Activated gamma-delta T cell treated with anti-CD3 and anti-CD28 coated beads, Interleukin-2, amount 50 U/mL, for 16 hours (primary cell): ENCODE data around the gene TBC1D24.
"Not testable (repeated sequence)": the region's sequence is repeated elsewhere in the genome, so short reads cannot be mapped to it uniquely, and the experiment has no call there.

Source experiments
- DNase-seq: peaks from one replicate; pipeline ENCODE4 v3.0.0-alpha.2; 2020; ENCODE audit warnings: low read depth

The TBC1D24 gene

DNA sequence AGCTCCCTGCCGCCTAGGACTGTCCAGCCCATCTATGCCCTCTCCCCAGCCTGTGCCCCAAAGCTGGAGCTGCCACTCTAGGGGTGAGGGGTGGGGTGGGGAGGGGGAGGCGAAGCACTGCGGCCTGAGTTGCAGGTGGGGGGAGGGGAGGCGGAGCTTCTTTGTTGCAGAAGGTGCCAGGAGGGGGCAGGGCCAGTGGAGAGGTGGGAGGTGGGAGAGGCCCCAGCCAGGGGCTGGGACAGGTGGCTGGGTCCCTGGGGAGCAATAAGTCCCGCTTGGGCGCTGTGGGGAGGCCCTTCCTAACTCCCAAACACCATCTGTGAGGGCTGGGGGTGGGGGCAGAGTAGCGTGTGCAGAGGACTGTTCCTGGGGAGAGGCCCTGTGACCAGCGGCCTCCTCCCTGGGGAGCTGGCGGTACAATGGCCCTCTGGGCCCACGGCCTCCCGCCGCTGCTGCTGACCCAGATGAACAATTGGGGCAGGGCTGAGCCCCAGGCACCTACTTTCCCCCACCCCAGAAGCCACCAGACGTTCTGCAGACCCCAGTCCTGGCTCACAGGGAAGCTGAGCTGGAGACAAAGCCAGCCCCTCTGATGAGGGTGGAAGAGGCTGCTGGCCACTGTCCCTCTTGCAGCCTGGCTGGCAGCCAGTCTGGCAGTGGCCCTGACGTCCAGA, 6.1 kb upstream of the TBC1D24 start:
- DNase-seq, result no peak

- no peak for DNase-seq
Measured at GRCh38 chr16:2469399-2470233, 5.3 kb upstream of the TBC1D24 start.

DNA sequence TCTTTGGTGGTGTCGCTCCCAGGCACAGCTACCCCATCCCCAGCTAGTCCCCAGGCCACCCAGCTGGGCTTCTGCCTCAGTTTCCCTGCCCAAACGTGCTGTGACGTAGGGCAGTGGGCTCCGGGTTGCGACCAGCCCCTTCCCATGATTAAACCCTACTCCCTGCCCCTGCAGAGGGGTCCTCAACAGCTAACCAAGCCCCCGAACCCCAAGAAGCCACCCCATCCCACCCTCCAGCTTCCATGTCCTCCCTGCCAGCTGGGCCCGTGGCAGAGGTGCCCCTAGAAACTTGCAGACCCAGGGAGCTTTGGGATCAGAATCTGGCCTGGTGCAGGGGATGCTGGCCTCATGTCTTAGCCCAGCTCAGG, 4.7 kb upstream of the TBC1D24 start:
- DNase-seq, result no peak

DNA sequence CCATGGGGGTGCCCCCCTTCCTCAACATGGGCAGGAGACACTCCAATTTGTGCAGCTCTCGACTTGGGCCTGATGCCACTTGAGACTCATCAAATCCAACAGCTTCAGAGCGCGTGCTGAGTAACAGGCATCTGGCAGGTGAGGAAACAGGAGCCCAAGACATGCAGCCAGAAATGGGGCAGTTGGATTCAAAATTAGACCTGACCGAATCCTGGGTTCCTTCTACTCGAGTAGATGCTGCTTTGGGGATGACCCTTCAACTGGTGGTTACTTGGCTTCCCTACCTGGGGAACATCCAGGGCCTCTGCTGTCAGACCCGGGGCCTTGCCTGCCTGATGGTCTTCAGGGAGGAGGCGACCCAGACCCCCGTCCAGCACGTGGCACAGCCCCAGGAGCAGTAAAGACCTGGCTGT, 4.3 kb upstream of the TBC1D24 start:
- DNase-seq, result no peak

- DNase-seq, result no peak
Measured at GRCh38 chr16:2471016-2471652, 3.8 kb upstream of the TBC1D24 start, which contains the start of gene NTN3. Gene NTN3 (plus strand): TSS chr16:2471297. CDS start chr16:2471702, 405 bp downstream.

DNA sequence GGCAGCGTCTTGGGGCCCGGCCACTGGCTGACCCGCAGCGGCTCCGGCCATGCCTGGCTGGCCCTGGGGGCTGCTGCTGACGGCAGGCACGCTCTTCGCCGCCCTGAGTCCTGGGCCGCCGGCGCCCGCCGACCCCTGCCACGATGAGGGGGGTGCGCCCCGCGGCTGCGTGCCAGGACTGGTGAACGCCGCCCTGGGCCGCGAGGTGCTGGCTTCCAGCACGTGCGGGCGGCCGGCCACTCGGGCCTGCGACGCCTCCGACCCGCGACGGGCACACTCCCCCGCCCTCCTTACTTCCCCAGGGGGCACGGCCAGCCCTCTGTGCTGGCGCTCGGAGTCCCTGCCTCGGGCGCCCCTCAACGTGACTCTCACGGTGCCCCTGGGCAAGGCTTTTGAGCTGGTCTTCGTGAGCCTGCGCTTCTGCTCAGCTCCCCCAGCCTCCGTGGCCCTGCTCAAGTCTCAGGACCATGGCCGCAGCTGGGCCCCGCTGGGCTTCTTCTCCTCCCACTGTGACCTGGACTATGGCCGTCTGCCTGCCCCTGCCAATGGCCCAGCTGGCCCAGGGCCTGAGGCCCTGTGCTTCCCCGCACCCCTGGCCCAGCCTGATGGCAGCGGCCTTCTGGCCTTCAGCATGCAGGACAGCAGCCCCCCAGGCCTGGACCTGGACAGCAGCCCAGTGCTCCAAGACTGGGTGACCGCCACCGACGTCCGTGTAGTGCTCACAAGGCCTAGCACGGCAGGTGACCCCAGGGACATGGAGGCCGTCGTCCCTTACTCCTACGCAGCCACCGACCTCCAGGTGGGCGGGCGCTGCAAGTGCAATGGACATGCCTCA, 3.1 kb upstream of the TBC1D24 start:
- no peak for DNase-seq

GRCh38 chr16:2472488-2472864, 2.5 kb upstream of the TBC1D24 start:
- DNase-seq, result no peak

- DNase-seq, result no peak
Measured at GRCh38 chr16:2472885-2473445, 2.0 kb upstream of the TBC1D24 start.

DNA sequence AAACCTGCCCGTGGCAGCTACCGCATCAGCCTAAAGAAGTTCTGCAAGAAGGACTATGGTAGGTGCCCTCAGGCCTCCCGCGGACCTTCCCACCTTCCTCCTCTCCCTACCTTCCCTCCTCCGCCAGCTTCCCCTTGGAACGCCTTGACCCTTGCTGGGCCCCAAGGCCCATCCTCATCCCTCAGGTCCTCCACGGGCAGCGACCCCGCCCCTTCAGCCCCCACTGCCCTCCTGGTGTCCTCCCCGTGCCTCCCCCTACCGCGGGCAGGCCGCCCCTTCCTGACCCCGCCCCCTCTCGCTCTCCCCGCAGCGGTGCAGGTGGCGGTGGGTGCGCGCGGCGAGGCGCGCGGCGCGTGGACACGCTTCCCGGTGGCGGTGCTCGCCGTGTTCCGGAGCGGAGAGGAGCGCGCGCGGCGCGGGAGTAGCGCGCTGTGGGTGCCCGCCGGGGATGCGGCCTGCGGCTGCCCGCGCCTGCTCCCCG, 1.4 kb upstream of the TBC1D24 start:
- DNase-seq, result no peak

DNA sequence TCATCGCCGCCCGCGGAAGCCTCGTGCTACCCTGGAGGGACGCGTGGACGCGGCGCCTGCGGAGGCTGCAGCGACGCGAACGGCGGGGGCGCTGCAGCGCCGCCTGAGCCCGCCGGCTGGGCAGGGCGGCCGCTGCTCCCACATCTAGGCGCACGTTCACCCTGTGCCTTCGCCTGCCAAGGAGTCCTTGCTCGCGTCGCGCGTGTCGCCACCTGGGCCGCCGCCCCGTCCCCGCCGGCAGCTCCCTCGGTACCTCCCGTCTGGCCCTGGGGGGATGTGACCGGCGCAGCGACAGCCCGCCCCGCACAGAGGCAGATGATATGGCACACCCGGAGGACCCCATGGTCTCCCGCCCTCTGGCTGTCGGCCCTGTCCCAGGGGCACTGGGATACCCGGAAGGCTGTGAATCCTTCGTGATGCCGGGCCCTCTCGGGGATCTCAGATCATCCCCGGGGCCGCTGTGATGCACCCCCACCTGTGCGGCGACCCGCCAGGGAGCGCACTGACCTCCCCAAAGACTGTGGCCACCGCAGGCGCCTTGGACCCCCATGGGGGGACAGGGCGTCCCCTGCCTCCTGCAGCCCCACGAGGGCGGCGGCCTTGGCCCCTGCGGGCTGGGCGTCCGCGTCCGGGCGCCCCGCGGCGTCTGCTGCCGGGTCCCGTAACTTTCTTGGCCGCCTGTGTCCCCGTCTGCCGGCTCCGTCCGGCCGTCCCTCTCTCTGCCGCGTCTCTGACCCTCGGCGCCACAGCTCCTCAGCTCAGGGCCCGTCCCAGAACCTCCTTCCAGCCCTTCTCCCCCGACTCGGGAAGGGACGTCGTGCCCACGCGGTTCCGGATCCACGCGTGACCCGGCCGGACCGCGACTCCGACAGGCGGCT, 689 bp upstream of the TBC1D24 start:
- no peak for DNase-seq

- DNase-seq, result no peak
Measured at GRCh38 chr16:2475413-2476344, 752 bp downstream of the TBC1D24 start.

DNA sequence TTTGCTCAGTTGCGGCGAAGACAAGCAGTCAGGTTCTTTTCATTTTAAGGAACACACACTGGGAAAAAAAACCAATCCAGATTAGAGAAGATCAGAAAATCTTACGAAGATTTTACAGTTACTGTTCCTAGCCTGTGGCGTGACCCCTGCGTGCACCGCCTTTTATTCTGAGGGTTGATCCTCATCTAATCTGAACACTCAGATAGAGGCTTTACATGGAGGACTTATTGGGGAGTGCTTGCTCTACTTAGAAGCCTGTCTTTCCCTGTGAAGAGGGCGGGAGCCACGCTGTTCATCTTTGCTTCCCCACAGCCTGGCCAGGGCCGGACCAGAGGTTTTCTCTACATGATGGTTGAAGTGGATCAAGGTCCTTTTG, 1.4 kb downstream of the TBC1D24 start:
- DNase-seq, result no peak

- DNase-seq, result no peak
Measured at GRCh38 chr16:2476741-2477140, 1.8 kb downstream of the TBC1D24 start.

DNA sequence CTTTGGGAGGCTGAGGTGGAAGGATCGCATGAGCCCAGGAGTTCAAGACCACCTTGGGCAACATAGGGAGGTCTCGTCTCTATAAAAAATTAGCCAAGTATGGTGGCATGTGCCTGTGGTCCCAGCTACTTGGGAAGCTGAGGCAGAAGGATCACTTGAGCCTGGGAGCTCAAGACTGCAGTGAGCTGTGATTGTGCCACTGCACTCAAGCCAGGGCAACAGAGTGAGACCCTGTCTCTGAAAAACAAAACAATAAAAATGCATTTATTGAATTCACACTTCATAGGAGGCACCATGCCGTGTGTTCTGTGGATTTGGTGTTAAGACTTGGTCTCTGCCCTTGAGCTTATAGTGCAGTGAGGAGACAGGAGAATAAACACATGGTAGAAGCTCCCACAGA, 2.4 kb downstream of the TBC1D24 start:
- no peak for DNase-seq

DNA sequence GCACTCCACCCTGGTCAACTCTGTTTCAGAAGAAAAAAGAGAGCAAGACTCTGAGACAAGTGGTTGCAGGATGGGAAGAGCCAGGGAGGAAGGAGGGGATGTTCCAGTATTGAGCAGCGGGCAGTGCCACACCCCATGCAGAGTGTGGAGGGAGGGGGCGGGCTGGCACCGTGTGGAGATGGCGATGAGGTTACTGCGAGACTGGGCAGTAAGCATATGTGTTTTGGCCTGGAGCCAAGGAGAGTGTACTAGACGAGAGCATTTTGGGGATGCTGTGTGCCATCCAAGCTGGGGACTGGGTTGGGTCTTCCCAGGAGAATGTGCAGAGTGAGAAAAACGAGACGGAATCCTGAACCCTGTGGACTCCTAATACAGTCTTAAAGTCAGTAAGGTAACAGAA, 3.4 kb downstream of the TBC1D24 start:
- DNase-seq, result no peak

- not testable (repeated sequence) for DNase-seq
Measured at GRCh38 chr16:2479996-2480395, 5.1 kb downstream of the TBC1D24 start.

DNA sequence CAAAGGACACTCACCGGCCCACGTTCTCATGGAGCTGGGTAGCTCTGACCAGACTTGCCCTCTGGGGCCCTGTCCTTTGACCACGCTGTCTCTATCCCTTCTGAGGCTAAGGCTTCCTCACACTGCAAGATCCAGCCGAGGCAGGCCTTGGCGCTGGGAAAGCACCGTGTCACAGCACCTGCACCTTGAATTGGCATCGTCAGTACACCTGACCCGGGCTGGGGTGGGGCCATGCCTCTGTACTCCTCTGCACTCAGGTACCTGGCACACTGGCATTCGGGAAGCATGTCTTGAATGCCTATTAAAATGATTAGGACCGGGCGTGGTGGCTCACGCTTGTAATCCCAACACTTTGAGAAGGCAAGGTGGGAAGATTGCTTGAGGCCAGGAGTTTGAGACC, 6.0 kb downstream of the TBC1D24 start:
- DNase-seq, result no peak

GRCh38 chr16:2481676-2482075, 6.7 kb downstream of the TBC1D24 start:
- no peak for DNase-seq

- DNase-seq, result no peak
Measured at GRCh38 chr16:2482249-2482648, 7.3 kb downstream of the TBC1D24 start.
